Transverse colon (tissue), 4 donors: ENCODE measurements around the gene CRAT.

Experiments used
- CTCF ChIP-seq, 5 experiments: fragments of 200-600 bp in 3 of 5; fragments of 450-650 bp in 2 of 5; sonication (generic) in 3 of 5; IDR thresholded peaks; 1 replicate in 2 of 5; 2 replicates in 3 of 5; pipeline ENCODE4 v1.5.1; 2016 to 2017; ENCODE audit warnings: antibody characterized with exemption in 5 of 5, inconsistent platforms in 3 of 5, mild to moderate bottlenecking in 2 of 5, moderate library complexity in 1 of 5
- EP300 ChIP-seq: sonication (generic); formaldehyde crosslinking; IDR thresholded peaks from one replicate; pipeline ENCODE4 v1.6.1; 2017; ENCODE audit warnings: antibody characterized with exemption, low read depth
- POLR2AphosphoS5 ChIP-seq, 3 donors: sonication (generic); formaldehyde crosslinking; IDR thresholded peaks; one replicate each; pipeline ENCODE4 v1.6.1; 2016; ENCODE audit warnings: antibody characterized with exemption in 3 of 3

DNA sequence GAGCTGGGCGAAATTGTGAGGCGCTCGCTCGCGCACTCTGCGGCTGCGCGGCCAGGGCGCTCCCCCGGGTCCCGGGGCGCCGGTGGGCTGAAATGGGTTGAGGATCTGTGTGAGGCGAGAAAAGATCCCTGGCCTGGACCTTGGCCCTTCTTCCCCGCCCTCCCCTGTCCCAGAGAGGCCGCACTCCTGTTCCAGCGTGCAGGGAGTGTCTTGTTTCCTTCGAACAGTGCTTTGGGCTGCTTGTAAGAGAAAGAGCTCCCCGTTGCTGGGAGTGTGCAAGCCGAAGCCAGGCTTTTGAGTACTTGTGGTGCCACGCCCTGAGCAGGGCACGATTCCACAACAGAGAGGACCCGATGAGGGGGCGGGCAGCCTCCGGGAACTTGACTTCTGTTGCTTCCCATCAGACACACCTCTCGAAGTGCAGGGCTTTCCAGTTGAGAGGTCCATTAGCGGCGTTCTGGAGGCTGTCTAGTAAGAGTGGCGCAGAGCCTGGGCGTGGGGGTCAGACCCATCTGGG lies 29.1 kb downstream of the CRAT start:
- TF ChIP-seq CTCF (IDR thresholded peaks at IDR 0.05) = no peak
- TF ChIP-seq EP300 = no peak
- TF ChIP-seq POLR2AphosphoS5 (IDR thresholded peaks at IDR 0.05) = no peak
